Epithelial cell of esophagus (primary cell): ENCODE results near the gene AKAP8.
"Not testable (repeated sequence)": the region's sequence is repeated elsewhere in the genome, so short reads cannot be mapped to it uniquely, and the experiment has no call there.

Experiments
- DNase-seq: peaks from one replicate; pipeline ENCODE4 v3.0.0; 2010; ENCODE audit warnings: low read depth
- H3K4me3 ChIP-seq: 2 replicates; pipeline ENCODE4 v1.5.1; 2011; ENCODE audit warnings: mild to moderate bottlenecking, low read length, control low read depth
- TF ChIP-seq, protein P1 (sequence below): IDR thresholded peaks from 2 replicates; pipeline ENCODE4 v1.5.1; 2011; ENCODE audit warnings: low read depth, mild to moderate bottlenecking, low read length, control low read depth, inconsistent platforms; ENCODE audit not compliant: insufficient read depth; ENCODE audit errors: missing control alignments

AKAP8 gene

DNA sequence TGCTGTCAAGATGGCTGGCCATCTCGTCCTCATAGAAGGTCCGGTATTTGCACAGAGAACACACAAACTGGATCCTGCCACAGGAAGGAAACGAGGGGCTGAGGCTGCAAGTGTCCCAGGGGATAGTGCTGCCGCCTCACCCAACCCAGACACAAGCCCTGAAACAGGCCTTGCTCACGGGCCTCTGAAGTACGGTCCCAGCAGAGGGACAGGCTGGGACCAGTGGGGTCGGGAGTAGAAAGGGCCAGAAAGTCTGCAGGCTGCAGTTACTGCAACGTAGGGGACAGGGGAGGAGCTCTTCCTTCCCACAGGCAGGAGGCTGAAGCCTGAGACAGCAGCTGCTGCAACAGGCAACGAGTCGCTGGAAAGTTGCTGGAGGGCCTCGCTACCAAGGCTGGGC lies 18.2 kb upstream of the AKAP8 start:
- TF ChIP-seq, protein P1, sequence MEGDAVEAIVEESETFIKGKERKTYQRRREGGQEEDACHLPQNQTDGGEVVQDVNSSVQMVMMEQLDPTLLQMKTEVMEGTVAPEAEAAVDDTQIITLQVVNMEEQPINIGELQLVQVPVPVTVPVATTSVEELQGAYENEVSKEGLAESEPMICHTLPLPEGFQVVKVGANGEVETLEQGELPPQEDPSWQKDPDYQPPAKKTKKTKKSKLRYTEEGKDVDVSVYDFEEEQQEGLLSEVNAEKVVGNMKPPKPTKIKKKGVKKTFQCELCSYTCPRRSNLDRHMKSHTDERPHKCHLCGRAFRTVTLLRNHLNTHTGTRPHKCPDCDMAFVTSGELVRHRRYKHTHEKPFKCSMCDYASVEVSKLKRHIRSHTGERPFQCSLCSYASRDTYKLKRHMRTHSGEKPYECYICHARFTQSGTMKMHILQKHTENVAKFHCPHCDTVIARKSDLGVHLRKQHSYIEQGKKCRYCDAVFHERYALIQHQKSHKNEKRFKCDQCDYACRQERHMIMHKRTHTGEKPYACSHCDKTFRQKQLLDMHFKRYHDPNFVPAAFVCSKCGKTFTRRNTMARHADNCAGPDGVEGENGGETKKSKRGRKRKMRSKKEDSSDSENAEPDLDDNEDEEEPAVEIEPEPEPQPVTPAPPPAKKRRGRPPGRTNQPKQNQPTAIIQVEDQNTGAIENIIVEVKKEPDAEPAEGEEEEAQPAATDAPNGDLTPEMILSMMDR: no peak
- DNase-seq: no peak
- no peak overlapping the region for H3K4me3 ChIP-seq

DNA sequence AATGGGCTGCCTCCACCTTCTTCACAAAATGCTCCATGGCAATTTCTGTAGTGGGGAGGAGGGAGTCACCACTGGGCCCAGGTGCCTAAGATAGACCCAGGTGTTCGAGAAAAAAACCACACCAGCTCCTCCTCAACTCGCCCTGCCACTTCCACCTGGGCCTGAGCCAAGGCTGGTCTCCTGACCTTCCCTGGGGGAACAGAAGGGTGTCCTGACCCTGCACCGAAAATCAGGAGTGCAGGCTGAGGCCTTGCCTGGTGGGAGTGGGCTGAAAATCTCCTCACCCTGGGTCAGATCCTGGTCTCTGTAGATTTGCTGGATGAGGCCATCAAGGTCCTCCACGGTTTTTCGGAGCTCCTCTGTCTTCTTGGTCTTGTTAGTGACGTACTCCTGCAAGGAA lies 17.6 kb upstream of the AKAP8 start:
- TF ChIP-seq, protein P1: no peak
- DNase-seq: no peak
- H3K4me3 ChIP-seq: no peak overlapping the region

DNA sequence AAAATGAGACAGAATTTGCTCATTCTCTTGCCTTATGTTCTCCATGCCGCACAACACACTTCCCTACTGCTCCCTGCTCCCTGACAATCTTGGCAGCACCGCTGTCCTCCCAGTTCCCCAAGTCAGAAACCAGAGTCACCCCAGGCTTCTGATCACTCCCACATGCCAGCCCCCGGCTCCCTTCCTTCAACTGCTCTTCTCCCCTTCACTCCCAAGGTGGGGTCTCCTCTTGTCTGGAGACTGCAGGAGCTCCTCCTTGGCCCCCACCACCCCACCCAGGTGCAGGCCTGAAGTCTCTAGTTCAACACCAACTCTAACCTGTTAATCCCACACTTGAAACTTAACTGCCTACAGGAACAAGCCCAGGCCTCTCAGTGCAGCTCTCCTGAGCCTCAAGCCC lies 16.8 kb upstream of the AKAP8 start:
- no peak overlapping the region for H3K4me3 ChIP-seq
- no peak for DNase-seq
- TF ChIP-seq, protein P1: no peak

DNA sequence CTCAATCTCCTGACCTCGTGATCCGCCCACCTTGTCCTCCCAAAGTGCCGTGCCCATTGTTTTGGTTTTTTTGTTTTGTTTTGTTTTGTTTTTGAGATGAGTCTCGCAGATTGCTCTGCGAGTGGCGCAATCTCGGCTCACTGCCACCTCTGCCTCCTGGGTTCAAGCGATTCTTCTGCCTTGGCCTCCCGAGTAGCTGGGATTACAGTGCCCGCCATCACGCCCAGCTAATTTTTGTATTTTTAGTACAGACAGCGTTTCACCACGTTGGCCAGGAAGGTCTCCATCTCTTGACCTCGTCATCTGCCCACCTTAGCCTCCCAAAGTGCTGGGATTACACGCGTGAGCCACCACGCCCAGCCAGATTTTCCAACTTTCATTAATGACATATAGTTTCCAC lies 15.7 kb upstream of the AKAP8 start:
- not testable (repeated sequence) for DNase-seq

DNA sequence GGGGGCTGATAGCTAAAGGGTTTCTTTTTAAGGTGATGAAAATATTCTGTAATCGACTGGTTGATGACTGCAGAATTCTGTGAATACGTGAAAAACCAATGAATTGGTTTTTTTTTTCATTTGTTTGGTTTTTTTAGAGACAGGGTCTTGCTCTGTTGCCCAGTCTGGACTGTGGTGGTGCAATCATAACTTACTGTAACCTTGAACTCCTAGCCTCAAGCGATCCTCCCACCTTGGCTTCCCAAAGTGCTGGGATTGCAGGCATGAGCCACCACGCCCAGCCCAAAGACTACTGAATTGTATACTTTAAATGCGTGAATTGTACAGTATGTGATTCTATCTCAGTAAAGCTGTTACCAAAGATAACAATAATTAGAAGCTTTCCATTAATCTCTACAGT lies 14.8 kb upstream of the AKAP8 start:
- H3K4me3 ChIP-seq: no peak overlapping the region
- TF ChIP-seq, protein P1: no peak
- DNase-seq: no peak

More for the DNA sequence above, 15.7 kb upstream of the AKAP8 start:
- not testable (repeated sequence) for H3K4me3 ChIP-seq

DNA sequence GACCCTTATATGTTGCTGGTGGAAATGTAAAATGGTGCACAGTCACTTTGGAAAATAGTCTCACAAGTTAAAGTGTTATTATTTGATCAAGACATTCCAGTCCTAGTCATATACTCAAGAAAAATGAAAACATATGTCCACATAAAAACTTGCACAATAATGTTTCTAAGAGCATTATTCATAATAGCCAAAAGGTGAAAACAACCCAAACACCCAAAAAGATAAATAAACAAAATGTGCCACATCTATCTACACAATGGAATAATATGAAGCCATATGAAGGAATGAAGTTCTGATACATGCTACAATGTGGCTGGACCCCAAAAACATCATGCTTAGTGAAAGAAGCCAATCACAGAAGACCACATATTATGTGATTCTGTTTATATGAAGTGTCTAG lies 14.4 kb upstream of the AKAP8 start:
- DNase-seq: no peak
- H3K4me3 ChIP-seq: no peak overlapping the region
- TF ChIP-seq, protein P1: no peak

DNA sequence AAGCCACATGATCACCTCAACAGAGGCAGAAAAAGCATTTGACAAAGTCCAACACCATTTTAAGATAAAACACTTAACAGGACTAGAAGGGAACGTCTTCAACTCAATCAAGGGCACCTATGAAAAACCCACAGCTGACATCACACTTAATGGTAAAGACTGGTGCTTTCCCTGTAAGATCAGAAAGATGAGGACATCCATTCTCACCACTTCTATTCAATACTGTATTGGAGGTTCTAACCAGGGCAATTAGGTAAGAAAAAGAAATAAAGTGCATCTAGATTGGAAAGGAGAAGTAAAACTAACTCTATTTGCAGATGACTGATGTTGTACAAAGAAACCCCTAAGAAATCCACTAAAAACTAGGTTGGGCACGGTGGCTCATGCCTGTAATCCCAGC lies 11.2 kb upstream of the AKAP8 start:
- no peak overlapping the region for H3K4me3 ChIP-seq
- TF ChIP-seq, protein P1: no peak
- DNase-seq: no peak

DNA sequence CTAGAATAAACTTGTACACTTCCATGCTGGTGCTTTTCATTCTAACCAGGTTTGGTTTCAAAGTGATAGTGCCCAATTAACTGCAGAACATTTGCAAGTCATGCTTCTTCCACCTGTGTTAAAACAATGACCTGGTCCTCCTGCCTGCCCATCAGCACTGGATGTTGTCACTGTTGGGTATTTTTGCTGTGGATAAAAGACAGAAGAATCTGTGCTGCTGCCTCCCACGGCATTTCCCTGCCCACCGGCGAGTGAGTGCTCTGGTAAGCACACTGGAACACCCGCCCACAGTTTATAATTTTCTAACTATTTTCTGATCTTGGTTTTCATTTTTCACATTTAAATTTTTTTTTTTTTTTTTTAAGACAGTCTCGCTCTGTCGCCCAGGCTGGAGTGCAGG lies 2.3 kb upstream of the AKAP8 start:
- DNase-seq: no peak
- TF ChIP-seq, protein P1: no peak
- H3K4me3 ChIP-seq: no peak overlapping the region
